ENCODE measurements around the gene SHC4. TPM values are rescaled to one million over a fixed set of nuclear protein-coding genes. Genes with fewer than 3 reads are reported as not detected.
"Not testable (repeated sequence)": the region's sequence is repeated elsewhere in the genome, so short reads cannot be mapped to it uniquely, and the experiment has no call there.

SHC4 gene
- total RNA-seq, 1 experiment from 2014 or later: 0.26 TPM

DNA sequence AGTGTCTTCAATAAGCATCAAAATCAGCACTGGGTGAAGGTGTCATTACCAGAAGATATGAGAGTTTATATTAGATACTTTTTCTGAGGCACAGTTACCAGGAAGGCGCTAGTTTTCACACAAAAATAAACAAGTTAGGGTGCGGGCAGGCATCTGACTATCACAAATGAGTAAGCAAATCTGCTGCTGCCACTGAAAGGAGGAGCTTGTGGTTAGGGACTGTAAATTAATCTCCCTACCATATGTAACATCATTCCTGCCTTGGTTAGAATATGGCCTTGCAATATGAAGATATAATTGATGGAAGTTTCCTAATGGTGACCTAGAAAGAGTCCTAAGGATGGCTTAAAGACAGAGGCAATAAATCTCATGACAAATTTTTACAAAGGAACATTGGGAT lies 105.3 kb downstream of the SHC4 start:
- intact Hi-C loops (cut with micrococcal nuclease): loop anchor here (5.0 kb wide), 2 partner anchors 46 to 211 kb away; partner anchors contain the start of genes CEP152 and FBN1
- peaks cover 21% of the 10 kb centered on the region for H3K4me1 Mint-ChIP-seq (ENCODE audit: insufficient read depth, unreplicated experiment)
- ChIA-PET CTCF (interaction anchor here (0.5 to 8.5 kb wide), 8 partner anchors 106 to 1467 kb away, joined by 3 to 127 read pairs (median 5); partner anchors contain the start of gene SHC4), POLR2A (interaction anchor here (0.5 to 2.5 kb wide), 10 partner anchors 9 to 500 kb away, joined by 3 to 8 read pairs (median 4); partner anchors contain the start of genes CEP152, EID1 and SECISBP2L)
- no peaks in the 10 kb centered on the region for H3K27me3 Mint-ChIP-seq (ENCODE audit: insufficient read depth, unreplicated experiment)
- TF ChIP-seq, protein P1, sequence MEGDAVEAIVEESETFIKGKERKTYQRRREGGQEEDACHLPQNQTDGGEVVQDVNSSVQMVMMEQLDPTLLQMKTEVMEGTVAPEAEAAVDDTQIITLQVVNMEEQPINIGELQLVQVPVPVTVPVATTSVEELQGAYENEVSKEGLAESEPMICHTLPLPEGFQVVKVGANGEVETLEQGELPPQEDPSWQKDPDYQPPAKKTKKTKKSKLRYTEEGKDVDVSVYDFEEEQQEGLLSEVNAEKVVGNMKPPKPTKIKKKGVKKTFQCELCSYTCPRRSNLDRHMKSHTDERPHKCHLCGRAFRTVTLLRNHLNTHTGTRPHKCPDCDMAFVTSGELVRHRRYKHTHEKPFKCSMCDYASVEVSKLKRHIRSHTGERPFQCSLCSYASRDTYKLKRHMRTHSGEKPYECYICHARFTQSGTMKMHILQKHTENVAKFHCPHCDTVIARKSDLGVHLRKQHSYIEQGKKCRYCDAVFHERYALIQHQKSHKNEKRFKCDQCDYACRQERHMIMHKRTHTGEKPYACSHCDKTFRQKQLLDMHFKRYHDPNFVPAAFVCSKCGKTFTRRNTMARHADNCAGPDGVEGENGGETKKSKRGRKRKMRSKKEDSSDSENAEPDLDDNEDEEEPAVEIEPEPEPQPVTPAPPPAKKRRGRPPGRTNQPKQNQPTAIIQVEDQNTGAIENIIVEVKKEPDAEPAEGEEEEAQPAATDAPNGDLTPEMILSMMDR (IDR thresholded peaks at IDR 0.05; ENCODE audit: unreplicated experiment): no peak
- H3K4me3 Mint-ChIP-seq (ENCODE audit: unreplicated experiment): no peak overlapping the region
- H3K9me3 Mint-ChIP-seq (ENCODE audit: unreplicated experiment): no peaks in the 10 kb centered on the region
- no peaks in the 10 kb centered on the region for H3K36me3 Mint-ChIP-seq (ENCODE audit: insufficient read depth, unreplicated experiment)
- H3K27ac Mint-ChIP-seq (ENCODE audit: low read depth, unreplicated experiment): no peak overlapping the region
- DNase-seq (ENCODE audit: unreplicated experiment): peak; percentile 38
- BruUV-seq (replicated peaks): no TSS peak

DNA sequence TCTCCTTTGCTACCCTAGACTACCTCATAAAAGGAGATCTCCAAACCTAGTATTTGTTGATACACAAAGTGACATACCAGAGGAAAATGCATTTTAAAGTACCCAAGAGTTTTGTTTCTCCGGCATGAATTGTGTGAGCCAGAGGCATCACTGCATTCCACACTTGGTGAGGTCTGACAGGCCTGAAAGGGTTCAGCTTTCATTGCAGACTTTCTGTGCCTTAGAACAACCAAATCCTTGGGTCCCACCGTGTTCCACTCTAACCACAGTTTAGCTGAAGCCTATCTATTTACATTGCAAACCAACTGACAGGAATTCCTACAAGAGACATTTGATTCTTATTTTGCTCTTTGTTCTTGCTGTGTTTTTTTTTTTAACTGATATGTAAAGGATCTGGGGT lies 106.8 kb downstream of the SHC4 start:
- Mint-ChIP-seq H3K4me1 (ENCODE audit: insufficient read depth, unreplicated experiment) (peaks cover 21% of the 10 kb centered on the region), H3K27me3 (ENCODE audit: insufficient read depth, unreplicated experiment) (no peaks in the 10 kb centered on the region), H3K36me3 (ENCODE audit: insufficient read depth, unreplicated experiment) (no peaks in the 10 kb centered on the region), H3K27ac (ENCODE audit: low read depth, unreplicated experiment) (no peak overlapping the region), H3K4me3 (ENCODE audit: unreplicated experiment) (no peak overlapping the region), H3K9me3 (ENCODE audit: unreplicated experiment) (no peaks in the 10 kb centered on the region)
- ChIA-PET CTCF (interaction anchor here (0.6 to 8.5 kb wide), 11 partner anchors 19 to 1511 kb away, joined by 3 to 127 read pairs (median 4); partner anchors contain the start of gene SHC4), POLR2A (interaction anchor here (1.7 kb wide), 1 partner anchor 55 kb away, joined by 5 read pairs; no protein-coding TSS in a partner anchor)
- no peak for DNase-seq (ENCODE audit: unreplicated experiment)
- no TSS peak for BruUV-seq (replicated peaks)
- intact Hi-C loops (cut with micrococcal nuclease): loop anchor here (5.0 kb wide), 2 partner anchors 45 to 210 kb away; partner anchors contain the start of genes CEP152 and FBN1
- TF ChIP-seq, protein P1 (IDR thresholded peaks at IDR 0.05; ENCODE audit: unreplicated experiment): no peak

- H3K27ac Mint-ChIP-seq (ENCODE audit: low read depth, unreplicated experiment): peak overlapping the region; percentile 1
- H3K4me3 Mint-ChIP-seq (ENCODE audit: unreplicated experiment): no peak overlapping the region
- peaks cover 21% of the 10 kb centered on the region for H3K4me1 Mint-ChIP-seq (ENCODE audit: insufficient read depth, unreplicated experiment)
- H3K36me3 Mint-ChIP-seq (ENCODE audit: insufficient read depth, unreplicated experiment): no peaks in the 10 kb centered on the region
- POLR2A ChIA-PET: interaction anchor here (0.6 to 1.0 kb wide), 2 partner anchors 17 to 383 kb away, joined by 3 read pairs; no protein-coding TSS in a partner anchor
- intact Hi-C loops (cut with micrococcal nuclease): loop anchor here (5.0 kb wide), 2 partner anchors 43 to 208 kb away; partner anchors contain the start of genes CEP152 and FBN1
- TF ChIP-seq, protein P1 (IDR thresholded peaks at IDR 0.05; ENCODE audit: unreplicated experiment): peak; percentile 53
- peak; percentile 55 for DNase-seq (ENCODE audit: unreplicated experiment)
- CTCF ChIA-PET: interaction anchor here (0.5 to 8.5 kb wide), 26 partner anchors 9 to 1308 kb away, joined by 3 to 127 read pairs (median 3); partner anchors contain the start of genes CEP152 and SHC4
- no peaks in the 10 kb centered on the region for H3K9me3 Mint-ChIP-seq (ENCODE audit: unreplicated experiment)
- no peaks in the 10 kb centered on the region for H3K27me3 Mint-ChIP-seq (ENCODE audit: insufficient read depth, unreplicated experiment)
- no TSS peak for BruUV-seq (replicated peaks)
Measured at GRCh38 chr15:48855501-48856440, 107.9 kb downstream of the SHC4 start.

DNA sequence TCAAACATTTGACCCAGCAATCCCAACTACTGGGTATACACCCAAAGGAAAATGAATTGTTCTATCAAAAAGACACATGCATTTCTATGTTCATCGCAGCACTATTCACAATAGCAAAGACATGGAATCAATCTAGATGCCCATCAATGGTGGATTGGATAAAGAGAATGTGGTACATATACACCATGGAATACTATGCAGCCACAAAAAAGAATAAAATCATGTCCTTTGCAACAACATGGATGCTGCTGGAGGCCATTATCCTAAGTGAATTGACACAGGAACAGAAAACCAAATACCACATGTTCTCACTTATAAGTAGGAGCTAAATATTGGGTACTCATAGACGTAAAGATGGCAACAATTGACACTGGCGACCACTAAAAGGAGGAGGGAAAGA lies 109.3 kb downstream of the SHC4 start:
- H3K27ac Mint-ChIP-seq (ENCODE audit: low read depth, unreplicated experiment); H3K27me3 Mint-ChIP-seq (ENCODE audit: insufficient read depth, unreplicated experiment); DNase-seq (ENCODE audit: unreplicated experiment); H3K36me3 Mint-ChIP-seq (ENCODE audit: insufficient read depth, unreplicated experiment); H3K4me3 Mint-ChIP-seq (ENCODE audit: unreplicated experiment); BruUV-seq (replicated peaks); H3K9me3 Mint-ChIP-seq (ENCODE audit: unreplicated experiment); POLR2A ChIA-PET; intact Hi-C loops (cut with micrococcal nuclease): not testable (repeated sequence)
- peaks cover 21% of the 10 kb centered on the region for H3K4me1 Mint-ChIP-seq (ENCODE audit: insufficient read depth, unreplicated experiment)
- CTCF ChIA-PET: interaction anchor here (0.6 to 5.8 kb wide), 3 partner anchors 40 to 495 kb away, joined by 3 to 35 read pairs (median 3); partner anchors contain the start of gene CEP152
